Stimulated activated CD4-positive, alpha-beta T cell treated with anti-CD3 and anti-CD28 coated beads, Interleukin-1b, Interleukin-23, amount 100 ng/mL, for 24 hours (primary cell): Measurements from ENCODE around the gene BARX2.

ENCODE experiments used
- DNase-seq, 4 experiments: peaks; one replicate each; pipeline ENCODE4 v3.0.0-alpha.2; 2020; ENCODE audit warnings: low read depth in 4 of 4, low spot score in 1 of 4

Gene BARX2

DNA sequence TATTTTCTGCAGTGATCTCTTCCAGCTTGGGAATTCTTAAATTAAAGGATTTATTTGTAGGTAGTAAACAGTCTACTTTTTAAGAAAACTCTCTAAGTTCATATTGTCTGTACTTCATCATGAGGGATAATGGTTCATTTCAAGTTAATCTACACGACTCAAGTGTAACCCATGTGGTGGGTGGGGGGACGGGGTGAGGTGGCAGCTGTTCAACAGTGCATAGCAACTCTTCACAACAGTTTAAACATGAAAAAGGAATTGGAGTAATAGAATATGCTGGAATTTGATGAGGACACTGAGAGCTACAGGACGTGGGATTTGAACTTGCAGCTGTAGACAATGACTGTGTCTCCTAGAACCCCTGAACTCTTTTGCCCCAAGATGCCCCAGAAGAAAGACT lies 20.8 kb downstream of the BARX2 start:
- DNase-seq, result no peak

DNA sequence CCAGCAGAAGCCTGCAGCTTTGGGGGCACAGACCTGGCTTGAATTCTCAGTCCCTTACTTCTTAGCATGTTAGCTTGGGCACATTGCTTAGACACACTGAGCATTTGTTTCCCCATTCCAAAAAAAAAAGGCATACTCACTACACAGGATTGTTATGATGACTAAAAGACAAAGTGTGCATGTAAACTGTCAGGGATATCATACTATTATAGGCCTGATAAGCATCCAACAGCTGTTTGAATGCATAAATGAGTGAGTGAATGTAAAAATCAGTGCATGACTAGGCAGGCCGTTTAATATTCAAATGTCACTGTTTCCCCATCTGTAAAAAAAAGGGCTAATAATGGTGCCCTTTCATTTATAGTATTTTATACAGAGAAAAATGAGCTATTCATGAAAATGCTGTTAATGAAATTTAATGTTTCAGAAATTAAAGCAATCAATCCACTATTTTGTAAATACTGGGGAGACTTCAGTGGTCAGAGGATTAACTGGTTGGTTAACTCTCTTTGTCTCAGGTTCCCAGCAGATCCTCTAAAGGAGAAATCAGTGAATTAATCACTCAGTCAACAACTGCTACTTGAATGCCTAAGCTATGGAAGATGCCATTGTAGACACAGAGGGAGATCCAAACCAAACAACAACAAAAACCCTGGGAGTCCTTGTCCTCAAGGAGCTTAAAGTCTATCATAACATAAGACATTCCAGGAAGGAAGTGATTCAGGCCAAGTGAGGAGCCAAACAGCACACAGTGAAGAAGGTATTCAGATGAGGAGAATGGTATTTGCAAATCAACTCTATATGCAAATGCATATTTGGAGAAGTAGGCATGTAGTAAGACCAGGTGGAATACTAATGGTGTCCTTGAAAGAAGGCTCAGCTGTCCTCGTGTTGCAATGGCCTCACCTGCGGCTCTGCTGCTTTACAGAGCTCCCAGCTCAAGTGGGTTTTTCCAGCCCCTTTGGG lies 26.8 kb downstream of the BARX2 start:
- DNase-seq, result no peak

DNA sequence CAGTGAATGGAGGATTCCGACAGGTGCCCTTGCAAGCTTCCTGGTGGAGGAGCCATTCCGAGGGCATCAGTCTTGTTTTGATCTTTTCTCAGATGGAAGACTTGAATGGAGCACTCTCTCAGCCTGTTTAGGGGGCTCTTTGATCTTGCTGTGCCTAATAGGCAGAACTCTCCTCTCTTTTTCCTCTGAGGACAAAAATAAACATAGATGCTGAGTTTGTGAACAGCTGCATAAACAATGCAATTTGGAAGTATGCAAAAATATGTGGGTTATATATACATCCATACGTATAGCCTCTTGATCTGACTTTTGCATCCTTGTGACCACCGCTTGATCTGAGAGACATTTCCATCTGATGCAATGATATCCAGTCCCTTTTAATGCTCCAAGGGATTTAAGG lies 29.1 kb downstream of the BARX2 start:
- no peak for DNase-seq

DNA sequence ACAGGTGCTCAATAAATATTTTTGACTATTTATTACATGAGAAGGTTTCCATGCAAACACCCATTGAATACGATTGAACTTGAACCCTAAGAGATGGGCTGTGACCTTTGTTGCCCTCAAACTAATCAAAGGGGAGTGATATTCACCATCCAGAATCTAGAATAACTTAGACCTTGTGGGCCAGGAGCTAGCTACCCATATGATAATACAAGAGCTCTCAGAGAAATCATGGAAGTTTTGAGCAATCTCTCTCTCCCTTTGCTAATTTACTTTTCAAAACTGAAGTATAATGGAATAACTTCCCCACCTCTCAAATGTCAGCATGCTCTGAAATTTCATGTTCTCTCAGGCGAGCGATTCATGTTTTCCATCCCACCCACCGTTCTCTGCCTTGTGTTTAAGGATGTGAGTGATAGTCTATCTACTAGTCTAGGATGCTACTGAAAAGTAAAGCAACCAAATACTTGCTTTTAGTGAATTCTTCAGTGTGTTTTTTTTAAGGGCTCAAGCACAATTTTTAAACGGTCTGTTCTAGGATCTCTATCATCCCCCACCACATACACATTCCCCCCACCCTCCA lies 33.3 kb downstream of the BARX2 start:
- peak in 1 of 4 experiments; percentile 10 for DNase-seq

DNA sequence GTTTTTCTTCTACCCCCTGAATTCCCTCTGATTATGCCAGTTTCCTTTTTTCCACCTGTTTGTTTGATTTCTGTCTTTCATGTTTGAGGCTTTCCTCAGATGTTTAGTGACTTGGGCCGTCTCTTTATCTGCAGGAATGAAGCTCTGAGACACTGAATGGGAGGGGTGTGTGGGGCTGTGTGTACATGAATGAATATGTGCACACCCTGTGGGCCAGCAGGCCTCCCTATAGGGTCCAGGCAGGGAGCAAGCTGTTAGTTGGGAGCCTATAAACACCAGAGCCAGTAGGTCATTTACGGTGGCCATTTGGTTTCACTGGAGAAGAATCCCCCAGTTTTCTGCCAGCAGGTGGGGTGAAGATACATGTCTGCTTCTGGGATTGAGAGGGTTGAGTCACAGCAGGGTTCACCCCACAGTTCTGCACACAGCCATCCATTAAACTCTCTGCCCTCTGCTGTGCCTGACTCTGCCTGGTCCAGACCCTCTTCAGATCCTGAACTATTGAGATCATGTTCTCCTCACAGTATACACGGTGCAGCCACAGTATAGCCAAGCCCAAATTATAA lies 34.8 kb downstream of the BARX2 start:
- DNase-seq, result no peak

DNA sequence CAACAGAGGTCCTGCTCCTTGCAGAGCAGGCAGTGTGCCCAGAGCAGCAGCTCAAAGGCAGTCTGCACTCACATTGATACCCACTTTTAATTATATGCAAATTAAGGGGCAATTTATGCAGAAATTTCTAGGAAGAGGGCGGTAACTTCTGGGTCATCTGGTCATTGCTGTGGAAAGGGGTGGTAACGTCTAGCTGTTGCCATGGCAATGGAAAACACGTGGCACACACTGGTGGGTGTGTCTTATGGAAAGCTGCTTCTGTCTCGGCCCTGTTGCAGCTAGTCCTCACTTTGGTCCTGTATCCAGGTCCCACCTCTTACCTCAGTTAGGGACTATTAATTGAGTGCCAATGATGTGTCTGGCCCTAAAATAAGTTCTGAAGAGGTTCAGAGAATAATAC lies 36.8 kb downstream of the BARX2 start:
- DNase-seq, result no peak

DNA sequence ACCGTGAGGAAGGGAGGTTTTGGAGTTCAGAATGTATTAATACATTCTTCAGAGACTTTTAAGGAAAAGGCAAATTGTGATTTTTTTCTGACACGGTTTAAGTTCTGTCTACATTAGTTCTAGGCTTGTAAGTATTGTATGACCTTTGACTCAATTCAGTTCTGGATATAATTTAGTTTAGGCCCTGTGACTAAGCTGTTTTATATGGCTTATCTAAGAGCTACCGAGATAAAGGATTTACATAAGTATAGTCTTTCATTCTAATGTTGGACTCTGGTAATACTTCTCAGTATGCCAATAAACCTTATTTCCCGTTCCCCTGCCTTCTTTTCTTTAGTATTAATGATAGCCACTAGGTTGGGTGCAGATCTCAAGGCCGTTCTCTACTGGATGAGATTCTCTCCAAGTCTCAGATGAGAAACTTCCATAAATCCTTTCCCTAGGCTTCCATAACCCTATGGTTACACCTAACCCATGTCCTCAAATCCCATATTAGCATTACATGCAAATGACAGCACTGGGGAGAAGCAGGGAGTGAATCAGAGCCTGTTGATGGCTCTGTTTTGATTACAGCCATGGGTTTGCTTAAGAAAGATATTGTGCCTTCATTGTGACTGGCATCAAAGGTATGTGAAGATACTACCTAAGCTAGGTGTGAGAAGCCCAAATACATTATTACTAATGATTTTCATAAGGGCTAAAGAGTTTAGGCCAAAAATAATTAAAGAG lies 38.7 kb downstream of the BARX2 start:
- DNase-seq, result no peak

DNA sequence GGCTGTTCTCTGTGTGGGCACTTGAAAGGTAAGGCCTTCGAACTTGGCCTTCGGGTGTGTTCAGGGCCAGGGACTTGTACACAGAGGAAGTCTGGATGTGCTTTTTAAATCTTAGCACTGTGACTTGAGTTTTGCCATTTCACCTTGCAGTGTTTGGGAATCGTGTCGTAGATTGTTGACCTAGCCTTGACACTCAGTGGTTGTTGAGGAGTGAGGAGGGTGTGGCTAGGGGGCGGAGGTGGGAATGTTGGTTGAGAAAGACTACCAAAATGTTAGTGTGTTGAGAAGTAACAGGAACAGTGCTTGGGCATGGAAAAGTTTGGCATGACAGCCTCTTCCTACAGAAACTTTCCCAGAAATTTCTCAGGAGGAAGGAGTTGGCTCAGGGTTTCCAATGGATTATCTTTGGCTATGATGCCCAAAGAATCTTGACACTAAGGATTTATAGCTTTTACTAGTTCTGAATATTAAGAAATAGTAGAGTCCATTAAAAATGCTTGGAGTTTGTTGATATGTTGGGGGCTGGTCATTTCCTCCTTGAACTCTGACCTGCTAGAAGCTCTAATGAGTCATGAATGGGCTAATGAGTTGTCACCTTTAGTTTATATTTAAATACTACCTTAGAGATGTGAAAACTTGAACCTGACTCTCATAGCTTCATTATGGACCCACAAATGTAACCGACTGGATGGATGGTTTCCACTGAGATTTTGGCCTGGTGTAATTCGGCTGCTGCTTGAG lies 40.6 kb downstream of the BARX2 start:
- DNase-seq, result no peak

DNA sequence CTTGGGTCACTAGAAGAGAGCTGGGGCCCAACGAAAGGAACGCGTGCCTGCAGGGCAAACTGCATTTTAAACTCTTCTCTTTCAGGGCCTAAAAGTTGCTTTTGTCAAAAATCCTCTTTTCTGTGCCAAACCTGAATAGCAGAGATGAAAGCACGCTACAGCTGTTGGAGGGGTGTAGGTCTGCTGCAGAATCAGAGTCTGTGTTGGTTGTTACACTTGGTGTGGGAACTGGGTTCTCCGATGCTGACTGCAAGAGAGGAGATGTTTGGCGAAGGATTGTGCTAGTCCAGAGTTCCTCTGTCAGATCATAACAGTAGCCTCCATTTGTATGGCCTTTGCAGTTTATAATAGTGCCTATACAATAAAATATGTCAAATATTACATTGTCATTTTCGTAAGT lies 41.8 kb downstream of the BARX2 start:
- no peak for DNase-seq

DNA sequence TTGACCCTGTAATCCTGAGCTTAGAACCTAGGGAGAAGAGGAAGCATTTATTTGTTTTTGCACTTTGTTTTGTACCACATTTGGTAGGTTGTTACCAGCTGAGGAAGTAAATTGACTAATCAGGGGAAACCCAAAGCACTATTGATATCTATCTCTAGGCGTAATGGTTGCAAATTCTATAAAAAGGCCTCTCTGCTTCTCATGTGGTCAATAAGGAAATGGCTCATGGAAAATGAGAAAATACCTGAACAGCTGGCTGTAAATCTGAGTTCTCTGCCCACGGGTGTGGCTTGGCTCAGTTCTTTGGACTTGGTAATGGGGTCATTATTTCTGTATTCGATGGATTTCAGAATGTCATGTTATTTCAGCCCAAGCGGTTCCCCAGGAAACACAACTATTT lies 42.4 kb downstream of the BARX2 start:
- no peak for DNase-seq

DNA sequence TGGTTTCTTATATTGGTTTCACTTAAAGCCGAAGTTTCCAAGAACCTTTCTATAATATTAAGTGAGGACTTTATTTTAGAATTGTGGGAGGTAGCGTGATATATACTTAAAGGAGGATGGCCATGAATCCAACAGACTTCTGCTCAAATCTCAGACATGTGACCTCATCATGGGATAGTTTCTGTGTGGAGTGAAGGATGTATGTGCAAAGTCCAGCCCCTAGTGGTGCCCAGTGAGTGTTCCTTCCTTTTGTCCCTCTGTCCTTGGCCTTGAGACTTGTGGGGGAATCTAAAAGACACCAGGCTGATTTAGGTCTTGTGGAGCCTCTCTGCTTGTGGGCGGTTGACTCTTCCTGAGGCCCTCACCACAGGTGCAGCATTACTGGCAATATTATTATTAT lies 43.7 kb downstream of the BARX2 start:
- no peak for DNase-seq

DNA sequence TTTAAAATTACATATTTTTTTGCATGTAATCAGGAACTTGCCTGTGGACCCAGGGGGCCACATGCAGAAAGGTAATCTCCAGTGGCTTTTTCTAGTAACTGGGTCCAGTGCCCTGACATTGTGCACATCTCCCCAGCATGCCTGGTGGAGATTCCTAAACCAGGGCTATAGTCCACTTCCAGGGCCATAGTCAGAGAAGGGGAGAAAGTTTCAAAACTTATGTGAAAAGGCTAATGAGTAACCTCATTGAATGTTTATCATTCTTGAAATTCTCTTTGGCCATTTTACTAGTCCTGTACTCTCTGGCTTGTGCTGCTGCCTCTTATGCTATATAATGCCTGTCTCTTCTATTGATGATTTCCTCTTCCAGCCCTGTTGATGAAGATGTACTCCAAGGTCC lies 47.8 kb downstream of the BARX2 start:
- no peak for DNase-seq

DNA sequence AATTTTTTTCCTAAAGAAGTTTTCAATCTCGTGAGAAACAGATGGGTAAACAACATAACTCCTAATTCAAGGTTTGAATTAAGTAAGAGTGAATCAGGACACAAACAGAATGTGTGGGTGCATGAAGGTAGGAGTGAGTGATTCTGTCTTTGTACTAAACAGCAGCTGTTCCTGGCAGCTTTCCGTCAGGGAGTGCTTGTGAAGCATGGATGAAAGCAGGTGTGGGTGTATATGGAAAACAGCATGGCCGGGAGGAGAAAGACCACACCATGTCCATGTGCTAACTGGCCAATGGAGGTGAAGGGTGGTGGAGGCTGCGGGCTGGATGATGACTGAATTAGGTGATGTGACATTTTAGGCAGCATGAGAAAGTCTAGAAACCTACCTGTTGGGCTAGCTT lies 49.6 kb downstream of the BARX2 start:
- no peak for DNase-seq

DNA sequence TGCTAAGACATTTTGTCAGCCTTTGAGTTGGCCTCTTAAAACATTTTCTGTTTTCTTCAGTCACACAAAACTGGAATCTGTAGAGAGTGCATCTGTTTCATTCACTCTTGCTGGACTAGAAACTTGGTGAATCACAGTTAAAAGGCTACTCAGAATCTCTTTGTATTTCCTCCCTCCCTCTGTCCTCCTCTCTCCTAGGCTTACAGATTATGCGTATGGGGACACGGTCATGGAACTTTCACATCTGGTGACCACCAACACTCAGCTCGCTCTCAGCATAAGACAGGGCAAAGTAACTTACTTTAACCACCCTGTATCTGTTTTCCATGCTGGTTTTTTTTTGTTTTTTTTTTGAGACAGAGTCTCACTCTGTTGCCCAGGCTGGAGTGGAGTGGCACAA lies 50.4 kb downstream of the BARX2 start:
- DNase-seq, result no peak

DNA sequence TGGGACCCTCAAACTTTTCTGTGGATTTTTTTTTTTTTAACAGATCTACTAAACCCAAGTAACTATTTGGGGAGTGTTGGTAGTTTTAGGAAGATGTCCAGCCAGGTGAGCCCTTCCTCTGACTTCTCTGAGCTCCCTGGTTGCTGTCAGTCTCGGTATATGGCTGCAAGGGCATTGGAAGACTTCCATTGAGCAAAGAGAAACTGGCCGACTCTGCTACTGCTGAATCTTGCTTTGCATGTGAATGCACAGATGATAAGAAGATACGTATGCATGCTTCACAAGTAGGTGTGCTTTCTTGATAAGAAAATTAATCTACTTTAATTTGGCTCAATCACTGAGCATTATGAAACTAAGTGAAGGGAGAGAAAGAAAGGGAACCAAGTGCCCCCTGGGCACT lies 51.1 kb downstream of the BARX2 start:
- no peak for DNase-seq

DNA sequence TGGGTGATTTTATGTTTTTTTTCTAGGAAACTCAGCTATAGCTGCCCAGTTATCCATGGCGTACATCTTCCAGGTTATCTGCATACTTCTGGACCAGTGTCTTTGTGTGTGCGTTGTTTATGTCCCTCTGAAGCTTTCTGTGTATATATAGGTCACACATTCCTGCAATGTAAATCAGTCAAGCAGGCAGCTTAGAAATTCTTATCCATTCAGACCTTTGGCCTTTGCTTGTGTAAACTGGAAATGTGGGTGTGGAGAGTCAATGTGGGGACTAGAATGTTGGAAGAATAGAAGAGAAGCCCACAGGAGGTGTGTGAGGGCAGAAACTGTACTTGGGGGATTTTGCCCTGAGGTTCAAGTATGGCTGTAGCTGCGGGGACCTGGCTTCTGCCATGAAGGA lies 51.7 kb downstream of the BARX2 start:
- no peak for DNase-seq

DNA sequence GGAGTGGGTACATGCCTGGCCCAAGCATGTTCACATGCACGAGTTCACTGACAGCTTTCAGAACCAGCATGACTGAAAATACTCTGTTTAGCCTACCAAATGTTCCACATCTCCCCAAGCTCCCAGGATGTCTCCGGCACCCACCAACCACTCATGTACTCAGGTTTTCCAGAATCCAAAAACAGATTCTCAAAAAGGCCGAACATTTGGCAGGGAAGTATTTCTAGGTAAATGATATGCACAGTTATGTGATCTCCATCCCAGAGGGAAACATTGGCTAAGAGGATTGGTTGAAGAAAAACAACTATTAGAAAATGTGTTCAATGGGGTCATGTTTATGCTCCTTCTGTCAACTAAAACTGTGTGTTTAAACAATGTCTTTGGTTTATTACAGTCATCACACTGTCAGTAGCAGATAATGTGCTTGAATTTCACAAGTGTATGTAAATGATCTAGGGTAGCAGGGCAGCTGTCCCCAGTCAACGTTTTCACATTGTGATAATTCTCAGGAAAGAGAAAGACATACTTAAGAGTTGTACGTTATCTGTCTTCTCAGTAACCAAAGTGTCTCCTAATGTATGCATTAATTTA lies 52.3 kb downstream of the BARX2 start:
- DNase-seq, result no peak

DNA sequence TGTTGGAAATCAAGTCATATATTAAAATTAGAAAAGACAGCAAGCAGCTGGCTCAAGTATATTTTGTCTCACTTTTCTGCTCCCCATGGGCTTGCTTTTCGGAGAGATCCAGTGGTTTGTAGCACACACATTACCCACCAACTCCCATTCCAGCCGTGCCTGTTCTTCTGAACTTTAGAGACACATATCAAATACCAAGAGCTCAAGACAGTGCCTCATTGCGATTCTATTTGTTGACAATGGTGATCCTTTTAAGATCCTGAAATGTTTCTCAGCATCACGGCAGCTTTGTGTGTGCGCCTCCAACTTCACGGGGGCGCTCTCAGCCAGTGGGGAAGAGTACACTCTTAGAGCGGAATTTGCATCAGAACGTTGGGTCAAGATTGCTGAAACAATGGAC lies 52.9 kb downstream of the BARX2 start:
- no peak for DNase-seq

DNA sequence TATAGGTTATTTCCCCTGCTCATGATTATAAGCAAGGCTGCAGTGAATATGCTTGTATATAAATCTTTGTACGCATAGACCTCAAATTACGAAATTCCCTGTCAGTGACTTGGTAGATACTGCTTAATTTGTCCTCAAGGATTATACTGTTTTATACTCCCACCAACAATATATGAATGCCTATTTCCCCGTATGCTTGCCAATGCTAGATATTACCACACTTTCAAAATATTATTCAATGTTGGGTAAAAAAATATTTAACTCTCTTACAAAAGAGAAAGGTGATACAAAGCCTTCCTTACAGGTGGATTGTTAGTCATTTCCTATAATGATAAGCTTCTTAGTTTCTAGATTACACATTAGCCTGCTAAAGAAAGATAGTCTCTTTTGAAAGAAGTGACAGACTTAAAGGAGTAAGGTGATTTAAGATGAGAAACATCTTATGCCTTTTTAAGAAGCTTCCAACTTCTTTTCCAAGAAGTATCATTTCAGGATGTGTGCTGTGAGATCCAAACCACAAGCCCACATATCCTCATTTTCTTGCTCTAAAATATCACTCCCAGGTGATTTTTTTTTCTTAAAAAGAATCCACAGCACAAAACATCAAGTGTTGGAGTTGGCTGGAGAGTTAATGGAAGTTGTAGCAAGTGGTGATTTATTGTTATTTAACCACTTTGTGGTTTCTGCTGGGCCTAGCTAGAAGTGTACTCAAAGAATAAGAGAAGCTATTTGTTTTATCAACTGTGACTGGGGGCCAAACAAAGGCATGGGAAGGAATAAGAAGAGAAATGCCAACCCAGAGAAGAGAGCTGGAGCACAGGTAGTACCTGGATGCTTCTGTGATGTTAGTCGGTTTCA lies 59.2 kb downstream of the BARX2 start:
- no peak for DNase-seq
